ENCODE measurements around the gene KLHL15. TPM values are rescaled to one million over a fixed set of nuclear protein-coding genes. Genes with fewer than 3 reads are reported as not detected.
"Not testable (repeated sequence)": the region's sequence is repeated elsewhere in the genome, so short reads cannot be mapped to it uniquely, and the experiment has no call there.

The KLHL15 gene
- total RNA-seq, 4 donors from 2014 or later: 8.0 to 21.5 (median 13.0) TPM

DNA sequence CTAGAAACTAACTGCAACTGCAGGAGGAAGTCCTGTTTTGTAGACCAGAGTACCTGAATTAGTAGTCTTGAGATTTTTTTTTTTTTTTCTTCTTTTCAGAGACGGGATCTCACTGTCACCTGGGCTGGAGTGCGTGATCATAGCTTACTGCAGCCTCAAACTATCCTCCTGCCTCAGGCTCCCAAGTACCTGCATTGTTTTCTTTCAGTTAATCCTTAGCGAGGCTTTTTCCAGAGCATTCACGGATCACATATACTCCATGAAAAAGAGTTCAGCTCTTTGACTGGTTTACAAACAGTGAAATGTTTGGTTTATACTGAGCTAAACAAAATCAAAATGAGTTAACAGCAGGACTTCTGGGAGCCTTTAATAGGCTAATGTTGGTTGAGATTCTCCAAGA, 45.8 kb downstream of the KLHL15 start:
- no peaks in the 10 kb centered on the region for H3K36me3 ChIP-seq
- WGBS: 71% methylated on average over 4 of the region's 4 CpGs
- no peak for DNase-seq (ENCODE audit: extremely low spot score)
- H3K4me3 ChIP-seq: no peak overlapping the region
- no peak overlapping the region for H3K27ac ChIP-seq (replicated peaks in 1 of 4)
- H3K4me1 ChIP-seq: peaks cover 0 to 21% (median 4%) of the 10 kb centered on the region in 4 donors
- no peaks in the 10 kb centered on the region for H3K27me3 ChIP-seq
- intact Hi-C loops (cut with DNase I): no loop called here
- TF ChIP-seq EP300 (IDR thresholded peaks at IDR 0.05) (no peak), POLR2A (IDR thresholded peaks at IDR 0.05; ENCODE audit: low read depth) (no peak), POLR2AphosphoS5 (IDR thresholded peaks at IDR 0.05) (no peak)
- TF ChIP-seq, protein P1, sequence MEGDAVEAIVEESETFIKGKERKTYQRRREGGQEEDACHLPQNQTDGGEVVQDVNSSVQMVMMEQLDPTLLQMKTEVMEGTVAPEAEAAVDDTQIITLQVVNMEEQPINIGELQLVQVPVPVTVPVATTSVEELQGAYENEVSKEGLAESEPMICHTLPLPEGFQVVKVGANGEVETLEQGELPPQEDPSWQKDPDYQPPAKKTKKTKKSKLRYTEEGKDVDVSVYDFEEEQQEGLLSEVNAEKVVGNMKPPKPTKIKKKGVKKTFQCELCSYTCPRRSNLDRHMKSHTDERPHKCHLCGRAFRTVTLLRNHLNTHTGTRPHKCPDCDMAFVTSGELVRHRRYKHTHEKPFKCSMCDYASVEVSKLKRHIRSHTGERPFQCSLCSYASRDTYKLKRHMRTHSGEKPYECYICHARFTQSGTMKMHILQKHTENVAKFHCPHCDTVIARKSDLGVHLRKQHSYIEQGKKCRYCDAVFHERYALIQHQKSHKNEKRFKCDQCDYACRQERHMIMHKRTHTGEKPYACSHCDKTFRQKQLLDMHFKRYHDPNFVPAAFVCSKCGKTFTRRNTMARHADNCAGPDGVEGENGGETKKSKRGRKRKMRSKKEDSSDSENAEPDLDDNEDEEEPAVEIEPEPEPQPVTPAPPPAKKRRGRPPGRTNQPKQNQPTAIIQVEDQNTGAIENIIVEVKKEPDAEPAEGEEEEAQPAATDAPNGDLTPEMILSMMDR (IDR thresholded peaks at IDR 0.05): no peak
- H3K9me3 ChIP-seq: no peaks in the 10 kb centered on the region

- Histone ChIP-seq H3K4me3 (no peak overlapping the region), H3K27me3 (no peaks in the 10 kb centered on the region), H3K9me3 (no peaks in the 10 kb centered on the region), H3K27ac (replicated peaks in 1 of 4) (peak overlapping the region in 2 of 4 donors; percentile 20 to 36), H3K4me1 (peaks cover 0 to 21% (median 4%) of the 10 kb centered on the region in 4 donors), H3K36me3 (no peaks in the 10 kb centered on the region)
- DNase-seq (ENCODE audit: extremely low spot score): no peak
- no peak for TF ChIP-seq POLR2A (IDR thresholded peaks at IDR 0.05; ENCODE audit: low read depth)
- TF ChIP-seq, protein P1 (IDR thresholded peaks at IDR 0.05): no peak
- no peak for TF ChIP-seq EP300 (IDR thresholded peaks at IDR 0.05)
- no peak for TF ChIP-seq POLR2AphosphoS5 (IDR thresholded peaks at IDR 0.05)
- intact Hi-C loops (cut with DNase I): no loop called here
- WGBS: 59% methylated on average over 5 of the region's 5 CpGs
Measured at GRCh38 chrX:23980011-23980441, 47.0 kb downstream of the KLHL15 start.

GRCh38 chrX:23978491-23978890, 48.5 kb downstream of the KLHL15 start:
- TF ChIP-seq EP300 (IDR thresholded peaks at IDR 0.05) (no peak), POLR2A (IDR thresholded peaks at IDR 0.05; ENCODE audit: low read depth) (no peak), POLR2AphosphoS5 (IDR thresholded peaks at IDR 0.05) (no peak)
- TF ChIP-seq, protein P1 (IDR thresholded peaks at IDR 0.05): no peak
- H3K27ac ChIP-seq (replicated peaks in 1 of 4): no peak overlapping the region
- H3K4me3 ChIP-seq: no peak overlapping the region
- intact Hi-C loops (cut with DNase I): no loop called here
- peaks cover 0 to 12% (median 4%) of the 10 kb centered on the region in 4 donors for H3K4me1 ChIP-seq
- H3K27me3 ChIP-seq: no peaks in the 10 kb centered on the region
- WGBS: 67% methylated on average over 4 of the region's 4 CpGs
- no peaks in the 10 kb centered on the region for H3K9me3 ChIP-seq
- H3K36me3 ChIP-seq: no peaks in the 10 kb centered on the region
- DNase-seq (ENCODE audit: extremely low spot score): no peak

DNA sequence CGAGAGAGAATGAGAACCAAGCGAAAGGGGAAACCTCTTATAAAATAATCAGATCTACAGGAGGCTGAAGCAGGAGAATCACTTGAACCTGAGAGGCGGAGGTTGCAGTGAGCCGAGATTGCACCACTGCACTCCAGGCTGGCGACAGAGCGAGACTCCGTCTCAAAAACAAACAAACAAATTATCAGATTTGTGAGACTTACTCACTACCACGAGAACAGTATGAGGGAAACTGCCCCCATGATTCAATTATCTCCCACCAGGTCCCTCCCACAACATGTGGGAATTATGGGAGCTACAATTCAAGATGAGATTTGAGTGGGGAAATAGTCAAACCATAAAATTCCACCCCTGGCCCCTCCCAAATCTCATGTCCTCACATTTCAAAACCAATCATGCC, 61.4 kb downstream of the KLHL15 start:
- H3K27me3 ChIP-seq; H3K36me3 ChIP-seq; H3K4me3 ChIP-seq; H3K27ac ChIP-seq (replicated peaks in 1 of 4); H3K9me3 ChIP-seq; intact Hi-C loops (cut with DNase I); DNase-seq (ENCODE audit: extremely low spot score); H3K4me1 ChIP-seq: not testable (repeated sequence)
- WGBS: 90% methylated on average over 8 of the region's 8 CpGs

- Histone ChIP-seq H3K27ac (replicated peaks in 1 of 4) (no peak overlapping the region), H3K36me3 (no peaks in the 10 kb centered on the region), H3K4me1 (no peaks in the 10 kb centered on the region), H3K4me3 (no peak overlapping the region), H3K27me3 (no peaks in the 10 kb centered on the region), H3K9me3 (peaks cover 0 to 8% (median 0%) of the 10 kb centered on the region in 4 donors)
- intact Hi-C loops (cut with DNase I): no loop called here
- WGBS: 64% methylated on average over 5 of the region's 5 CpGs
- TF ChIP-seq, protein P1 (IDR thresholded peaks at IDR 0.05): no peak
- no peak for TF ChIP-seq POLR2AphosphoS5 (IDR thresholded peaks at IDR 0.05)
- no peak for TF ChIP-seq EP300 (IDR thresholded peaks at IDR 0.05)
- TF ChIP-seq POLR2A (IDR thresholded peaks at IDR 0.05; ENCODE audit: low read depth): no peak
- no peak for DNase-seq (ENCODE audit: extremely low spot score)
Measured at GRCh38 chrX:23964191-23964590, 62.8 kb downstream of the KLHL15 start.

All from esophagus muscularis mucosa (tissue), 4 donors.